Measurements from ENCODE around the gene URI1. TPM values are rescaled to one million over a fixed set of nuclear protein-coding genes. Genes with fewer than 3 reads are reported as not detected.

URI1 gene
- polyA plus RNA-seq, 1 of the 3 experiments (the other 2 are of a cell fraction), result 32.4 TPM

- Histone ChIP-seq H3K9me3 (no peaks in the 10 kb centered on the region), H3K79me2 (ENCODE audit: insufficient read depth) (no peaks in the 10 kb centered on the region), H3K36me3 (replicated peaks in 1 of 2; ENCODE audit: control insufficient read depth in 1 of 2, insufficient read depth in 2 of 2, low read length in 1 of 2) (no peaks in the 10 kb centered on the region), H3K27me3 (ENCODE audit: insufficient read depth) (no peaks in the 10 kb centered on the region), H3K4me1 (ENCODE audit: control insufficient read depth in 1 of 2, insufficient read depth in 2 of 2, low read depth in 1 of 2, low read length in 1 of 2) (peaks cover 0 to 12% of the 10 kb centered on the region in 2 experiments; a peak in 1 of 4 replicates), H3K4me3 (ENCODE audit: low read depth in 2 of 2, low read length in 1 of 2) (no peak overlapping the region), H3K9me2 (no peaks in the 10 kb centered on the region), H3K27ac (ENCODE audit: low read depth in 2 of 2, low read length in 1 of 2) (no peak overlapping the region), H3K9ac (no peak overlapping the region), H2AFZ (ENCODE audit: low read depth) (no peak overlapping the region), H4K20me1 (ENCODE audit: insufficient read depth) (no peaks in the 10 kb centered on the region), H3K4me2 (no peak overlapping the region), H3F3A (replicated peaks; ENCODE audit: insufficient read depth) (no peaks in the 10 kb centered on the region)
- TF ChIP-seq IRF3 (IDR thresholded peaks at IDR 0.05; ENCODE audit: low read depth, low read length), result no peak
- no peak for TF ChIP-seq CTCF (IDR thresholded peaks at IDR 0.05)
- no peak for TF ChIP-seq NFIC (IDR thresholded peaks at IDR 0.05; ENCODE audit: borderline replicate concordance)
- TF ChIP-seq GABPA (IDR thresholded peaks at IDR 0.05; ENCODE audit: low read depth), result no peak
- TF ChIP-seq RAD21 (IDR thresholded peaks at IDR 0.05; ENCODE audit: low read length), result no peak
- no peak for TF ChIP-seq USF1 (IDR thresholded peaks at IDR 0.05; ENCODE audit: borderline replicate concordance, low read depth)
- TF ChIP-seq YY1 (IDR thresholded peaks at IDR 0.05; ENCODE audit: low read depth), result no peak
- no peak for TF ChIP-seq MAX (IDR thresholded peaks at IDR 0.05; ENCODE audit: low read depth)
- no peak for TF ChIP-seq FOSL2 (IDR thresholded peaks at IDR 0.05; ENCODE audit: borderline replicate concordance, low read depth)
- no peak for TF ChIP-seq POLR2AphosphoS5 (IDR thresholded peaks at IDR 0.05; ENCODE audit: low read depth, low read length)
- no peak for TF ChIP-seq USF2 (IDR thresholded peaks at IDR 0.05; ENCODE audit: borderline replicate concordance, low read depth, low read length)
- no peak for TF ChIP-seq RCOR1 (IDR thresholded peaks at IDR 0.05; ENCODE audit: low read length)
- no peak for TF ChIP-seq TEAD4 (IDR thresholded peaks at IDR 0.05; ENCODE audit: borderline replicate concordance, insufficient read depth)
- no peak for TF ChIP-seq RXRA (IDR thresholded peaks at IDR 0.05; ENCODE audit: borderline replicate concordance, low read depth)
- no peak for TF ChIP-seq EP300 (IDR thresholded peaks at IDR 0.05; ENCODE audit: borderline replicate concordance in 1 of 2, low read depth in 1 of 2, low read length in 1 of 2)
- TF ChIP-seq TAF1 (IDR thresholded peaks at IDR 0.05; ENCODE audit: borderline replicate concordance, low read depth, low read length), result no peak
- POLR2A ChIA-PET, result no interaction called here
- 48% methylated on average over 11 of the region's 11 CpGs for WGBS (ENCODE audit: low lambda C conversion rate)
- CTCF ChIA-PET, result interaction anchor here (1.1 to 1.2 kb wide), 2 partner anchors 8 to 19 kb away, joined by 4 to 5 read pairs; no protein-coding TSS in a partner anchor
- no peak for DNase-seq
These were observed 121.0 kb downstream of the URI1 start for GRCh38 chr19:30062907-30063649.

Measured in SK-N-SH (cell line).